ENCODE data around the gene GSTO2. TPM values are rescaled to one million over a fixed set of nuclear protein-coding genes. Genes with fewer than 3 reads are reported as not detected.

GSTO2 gene
- total RNA-seq, 1 donor from 2014 or later = 2.8 TPM

- Mint-ChIP-seq H3K36me3 (peaks cover 4% of the 10 kb centered on the region), H3K27ac (peak overlapping the region; percentile 96), H3K4me3 (peak overlapping the region; percentile 85), H3K27me3 (no peaks in the 10 kb centered on the region), H3K9me3 (no peaks in the 10 kb centered on the region), H3K4me1 (ENCODE audit: unreplicated experiment) (peaks cover 73% of the 10 kb centered on the region)
- TF ChIP-seq CTCF (conservative IDR thresholded peaks at IDR 0.05) = no peak
- no peak for DNase-seq (ENCODE audit: extremely low spot score, unreplicated experiment)
Measured at GRCh38 chr10:104330168-104331110, 61.5 kb downstream of the GSTO2 start.

DNA sequence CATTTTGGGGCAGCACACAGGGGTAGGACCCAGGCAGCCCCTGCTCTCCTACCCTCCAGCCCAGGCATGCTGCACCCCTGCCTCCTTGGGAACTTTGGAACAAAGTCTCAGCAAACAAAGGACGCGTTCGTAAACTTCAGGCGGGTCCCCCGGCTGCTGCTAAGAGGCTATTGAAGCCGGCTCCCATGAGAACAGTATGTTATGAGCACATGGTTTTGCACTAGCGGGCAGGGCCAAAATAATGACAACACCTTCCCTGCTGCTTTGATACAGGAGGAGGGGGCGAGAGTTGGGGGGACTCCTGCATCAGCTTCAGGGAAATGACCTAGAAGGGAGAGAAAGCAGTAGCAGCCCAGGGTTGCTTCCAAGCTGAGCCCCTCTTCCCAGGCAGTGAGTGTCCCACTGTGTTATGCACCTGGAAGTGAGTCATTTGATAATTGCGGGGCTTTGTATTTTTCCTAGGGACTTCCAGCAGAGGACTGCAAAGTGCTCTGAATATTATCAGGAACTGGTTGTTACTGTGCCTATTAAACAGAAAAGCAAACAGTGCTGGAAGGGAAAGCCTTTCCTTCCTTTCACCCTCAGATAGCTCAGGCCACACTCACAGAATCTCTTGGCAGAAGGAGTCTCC, 62.3 kb downstream of the GSTO2 start:
- no peaks in the 10 kb centered on the region for H3K27me3 Mint-ChIP-seq
- no peaks in the 10 kb centered on the region for H3K9me3 Mint-ChIP-seq
- no peak for TF ChIP-seq CTCF (conservative IDR thresholded peaks at IDR 0.05)
- H3K4me3 Mint-ChIP-seq = peak overlapping the region; percentile 85
- peaks cover 73% of the 10 kb centered on the region for H3K4me1 Mint-ChIP-seq (ENCODE audit: unreplicated experiment)
- peaks cover 3% of the 10 kb centered on the region for H3K36me3 Mint-ChIP-seq
- peak overlapping the region; percentile 96 for H3K27ac Mint-ChIP-seq
- DNase-seq (ENCODE audit: extremely low spot score, unreplicated experiment) = no peak

DNA sequence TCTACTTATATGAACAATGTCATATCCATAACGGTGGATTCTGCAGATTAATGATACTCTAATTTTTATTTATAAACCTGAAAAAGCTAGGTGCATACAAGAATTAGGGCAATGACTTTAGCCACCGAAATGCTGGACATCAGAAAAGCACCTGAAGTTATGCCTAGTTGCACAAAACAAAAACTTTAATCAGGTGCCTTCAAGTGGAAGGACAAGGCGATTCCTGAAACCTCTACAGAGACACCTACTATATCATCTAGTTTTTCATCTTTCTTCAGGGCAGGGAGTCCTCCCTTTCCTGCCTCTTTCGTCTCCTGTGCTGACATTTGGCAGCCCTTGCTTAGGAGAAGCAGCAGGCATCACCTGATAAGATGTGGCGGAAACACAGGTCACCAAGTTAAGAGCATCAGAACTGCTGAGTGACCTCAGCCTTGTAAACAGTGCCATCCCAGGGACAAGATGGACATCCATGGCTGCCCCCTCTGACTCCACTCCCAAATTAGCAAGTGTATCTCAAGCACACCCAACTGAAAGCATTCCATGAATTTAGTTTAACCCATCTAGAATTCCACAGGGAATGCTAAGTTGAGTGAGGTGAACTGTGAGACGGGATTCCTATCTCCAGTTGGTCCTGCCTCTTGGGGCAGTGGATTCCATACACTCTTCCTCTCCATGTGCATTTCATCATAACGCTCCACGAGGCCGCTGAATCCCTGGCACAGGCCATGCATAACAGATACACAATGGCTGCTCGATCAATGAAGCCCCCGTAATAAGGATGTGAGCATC, 63.5 kb downstream of the GSTO2 start:
- no peaks in the 10 kb centered on the region for H3K9me3 Mint-ChIP-seq
- TF ChIP-seq CTCF (conservative IDR thresholded peaks at IDR 0.05) = no peak
- H3K27me3 Mint-ChIP-seq = no peaks in the 10 kb centered on the region
- H3K4me3 Mint-ChIP-seq = peak overlapping the region; percentile 12
- peak overlapping the region; percentile 6 for H3K27ac Mint-ChIP-seq
- H3K36me3 Mint-ChIP-seq = no peaks in the 10 kb centered on the region
- peaks cover 63% of the 10 kb centered on the region for H3K4me1 Mint-ChIP-seq (ENCODE audit: unreplicated experiment)
- DNase-seq (ENCODE audit: extremely low spot score, unreplicated experiment) = no peak

DNA sequence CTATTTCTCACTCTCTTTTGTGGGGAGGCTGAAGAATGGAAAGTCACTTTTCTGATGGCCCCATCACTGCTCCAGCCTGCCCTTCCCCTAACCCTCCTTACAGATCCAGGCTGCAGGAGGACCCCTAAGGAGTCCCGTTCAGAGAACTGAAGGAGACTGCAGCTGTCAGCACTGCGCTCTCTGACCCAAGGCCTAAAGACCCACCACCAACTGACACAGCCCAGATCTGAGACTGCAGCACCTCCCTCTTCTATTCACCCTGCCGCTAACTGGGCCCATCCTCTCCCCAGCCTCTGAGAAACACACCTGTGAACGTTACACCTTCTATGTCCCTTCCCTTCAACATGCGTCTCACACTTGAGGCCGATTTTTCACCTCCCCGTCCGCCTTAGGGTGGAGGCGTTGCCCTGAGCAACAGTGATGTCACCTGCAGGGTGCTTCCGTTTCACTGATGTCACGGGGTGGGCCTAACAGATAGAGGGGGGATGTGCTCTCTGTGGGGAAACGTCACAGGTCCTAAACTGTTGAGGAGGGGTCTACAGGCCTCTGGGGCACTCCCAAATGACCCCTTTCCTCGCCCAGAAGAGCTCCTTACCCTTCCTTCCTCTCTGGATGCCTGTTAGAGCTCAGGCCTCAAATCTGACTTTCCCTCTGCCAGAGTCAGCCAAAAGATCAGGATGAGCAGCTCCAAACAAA, 64.2 kb downstream of the GSTO2 start:
- Mint-ChIP-seq H3K36me3 (no peaks in the 10 kb centered on the region), H3K4me3 (peak overlapping the region; percentile 12), H3K4me1 (ENCODE audit: unreplicated experiment) (peaks cover 57% of the 10 kb centered on the region), H3K27ac (peak overlapping the region; percentile 6), H3K9me3 (no peaks in the 10 kb centered on the region), H3K27me3 (no peaks in the 10 kb centered on the region)
- no peak for DNase-seq (ENCODE audit: extremely low spot score, unreplicated experiment)
- TF ChIP-seq CTCF (conservative IDR thresholded peaks at IDR 0.05) = no peak

Data from type B pancreatic cell (in vitro differentiated cells).